Neuron (in vitro differentiated cells): ENCODE data around the gene DNAL1.

Experiments
- H2AFZ ChIP-seq: one replicate; pipeline ENCODE4 v1.6.1; 2013; ENCODE audit warnings: low read depth, mild to moderate bottlenecking, inconsistent platforms, low read length, moderate library complexity
- H3K27me3 ChIP-seq: one replicate; pipeline ENCODE4 v1.6.1; 2013; ENCODE audit warnings: low read length; ENCODE audit not compliant: insufficient read depth
- H3K36me3 ChIP-seq: one replicate; pipeline ENCODE4 v1.6.1; 2013; ENCODE audit warnings: low read length; ENCODE audit not compliant: insufficient read depth
- H3K4me1 ChIP-seq: one replicate; pipeline ENCODE4 v1.6.1; 2013; ENCODE audit warnings: low read length; ENCODE audit not compliant: insufficient read depth
- H3K4me3 ChIP-seq: 2 replicates; pipeline ENCODE4 v1.5.1; 2013; ENCODE audit warnings: mild to moderate bottlenecking, low read length, moderate library complexity
- H3K9me3 ChIP-seq: one replicate; pipeline ENCODE4 v1.6.1; 2013; ENCODE audit warnings: low read length

Gene DNAL1

GRCh38 chr14:73725116-73726024 is 80.6 kb downstream of the DNAL1 start:
- Histone ChIP-seq H3K36me3 (peaks cover 47% of the 10 kb centered on the region), H3K4me3 (no peak overlapping the region)

GRCh38 chr14:73726025-73726961 is 81.5 kb downstream of the DNAL1 start:
- no peak overlapping the region for H3K4me3 ChIP-seq
- peaks cover 21% of the 10 kb centered on the region for H3K4me1 ChIP-seq
- H3K27me3 ChIP-seq: no peaks in the 10 kb centered on the region
- H2AFZ ChIP-seq: no peak overlapping the region
- H3K36me3 ChIP-seq: peaks cover 45% of the 10 kb centered on the region
- no peaks in the 10 kb centered on the region for H3K9me3 ChIP-seq

More at GRCh38 chr14:73725116-73726024, 80.6 kb downstream of the DNAL1 start:
- Histone ChIP-seq H3K9me3 (no peaks in the 10 kb centered on the region), H2AFZ (no peak overlapping the region), H3K27me3 (no peaks in the 10 kb centered on the region), H3K4me1 (peaks cover 21% of the 10 kb centered on the region)

GRCh38 chr14:73727166-73727565 is 82.4 kb downstream of the DNAL1 start:
- Histone ChIP-seq H3K27me3 (no peaks in the 10 kb centered on the region), H3K9me3 (no peaks in the 10 kb centered on the region), H3K36me3 (peaks cover 39% of the 10 kb centered on the region), H2AFZ (no peak overlapping the region), H3K4me3 (no peak overlapping the region), H3K4me1 (peaks cover 21% of the 10 kb centered on the region)

GRCh38 chr14:73728717-73729330 is 84.0 kb downstream of the DNAL1 start:
- Histone ChIP-seq H3K4me1 (peaks cover 14% of the 10 kb centered on the region), H3K36me3 (peaks cover 29% of the 10 kb centered on the region), H3K27me3 (no peaks in the 10 kb centered on the region), H3K9me3 (no peaks in the 10 kb centered on the region), H3K4me3 (no peak overlapping the region), H2AFZ (no peak overlapping the region)

- Histone ChIP-seq H3K4me1 (peaks cover 5% of the 10 kb centered on the region), H3K4me3 (no peak overlapping the region), H3K36me3 (peaks cover 31% of the 10 kb centered on the region), H3K27me3 (no peaks in the 10 kb centered on the region), H2AFZ (no peak overlapping the region), H3K9me3 (no peaks in the 10 kb centered on the region)
These were observed 84.9 kb downstream of the DNAL1 start for GRCh38 chr14:73729556-73730265.

- no peaks in the 10 kb centered on the region for H3K4me1 ChIP-seq
- H3K36me3 ChIP-seq: peaks cover 29% of the 10 kb centered on the region
- H3K4me3 ChIP-seq: no peak overlapping the region
- H2AFZ ChIP-seq: no peak overlapping the region
- H3K9me3 ChIP-seq: no peaks in the 10 kb centered on the region
- H3K27me3 ChIP-seq: no peaks in the 10 kb centered on the region
These were observed 86.3 kb downstream of the DNAL1 start for GRCh38 chr14:73731111-73731510.

GRCh38 chr14:73732006-73732405 is 87.2 kb downstream of the DNAL1 start:
- Histone ChIP-seq H3K27me3 (no peaks in the 10 kb centered on the region), H2AFZ (no peak overlapping the region), H3K4me3 (no peak overlapping the region), H3K4me1 (no peaks in the 10 kb centered on the region), H3K9me3 (no peaks in the 10 kb centered on the region), H3K36me3 (peaks cover 31% of the 10 kb centered on the region)

GRCh38 chr14:73736842-73737241 is 92.1 kb downstream of the DNAL1 start:
- Histone ChIP-seq H2AFZ (no peak overlapping the region), H3K36me3 (peaks cover 28% of the 10 kb centered on the region), H3K9me3 (no peaks in the 10 kb centered on the region), H3K27me3 (no peaks in the 10 kb centered on the region), H3K4me3 (no peak overlapping the region), H3K4me1 (peaks cover 14% of the 10 kb centered on the region)

GRCh38 chr14:73738518-73739173 is 93.9 kb downstream of the DNAL1 start:
- Histone ChIP-seq H3K27me3 (no peaks in the 10 kb centered on the region), H2AFZ (no peak overlapping the region), H3K4me1 (peaks cover 32% of the 10 kb centered on the region), H3K9me3 (no peaks in the 10 kb centered on the region), H3K36me3 (peaks cover 28% of the 10 kb centered on the region), H3K4me3 (no peak overlapping the region)

- Histone ChIP-seq H3K4me1 (peaks cover 37% of the 10 kb centered on the region), H3K4me3 (no peak overlapping the region), H2AFZ (no peak overlapping the region), H3K36me3 (peaks cover 26% of the 10 kb centered on the region), H3K27me3 (no peaks in the 10 kb centered on the region), H3K9me3 (no peaks in the 10 kb centered on the region)
These were observed 94.5 kb downstream of the DNAL1 start for GRCh38 chr14:73739174-73739898.

GRCh38 chr14:73739899-73740617 is 95.3 kb downstream of the DNAL1 start:
- H3K4me3 ChIP-seq: no peak overlapping the region
- peaks cover 37% of the 10 kb centered on the region for H3K4me1 ChIP-seq
- no peak overlapping the region for H2AFZ ChIP-seq
- H3K9me3 ChIP-seq: no peaks in the 10 kb centered on the region
- H3K27me3 ChIP-seq: no peaks in the 10 kb centered on the region
- peaks cover 23% of the 10 kb centered on the region for H3K36me3 ChIP-seq
